ENCODE measurements around the gene S100A2.

Gene S100A2

GRCh38 chr1:153565529-153566374, at the start of gene S100A2:
Gene S100A2, minus strand, starts transcription at chr1:153565844. Its CDS starts 1,967 bp downstream, at chr1:153563877.
- DNase-seq, result peak in 1 of 56 donors; percentile 61

GRCh38 chr1:153615406-153615805, 49.8 kb upstream of the S100A2 start:
- DNase-seq, result no peak

GRCh38 chr1:153614906-153615305, 49.3 kb upstream of the S100A2 start:
- DNase-seq, result no peak

GRCh38 chr1:153614189-153614900, 48.7 kb upstream of the S100A2 start:
- DNase-seq, result no peak

- no peak for DNase-seq
Measured at GRCh38 chr1:153613406-153613805, 47.8 kb upstream of the S100A2 start.

- peak in 23 of 56 donors; percentile 11 to 65 (median 26) for DNase-seq
Measured at GRCh38 chr1:153612755-153613331, 47.2 kb upstream of the S100A2 start, which contains the start of gene S100A16. Gene S100A16, minus strand, starts transcription at chr1:153613137. Its CDS starts 4,986 bp downstream, at chr1:153608151.

GRCh38 chr1:153612111-153612754, 46.6 kb upstream of the S100A2 start:
- DNase-seq, result peak in 2 of 56 donors; percentile 19 to 25

GRCh38 chr1:153611356-153611755, 45.7 kb upstream of the S100A2 start:
- DNase-seq, result no peak

- no peak for DNase-seq
Measured at GRCh38 chr1:153610811-153611301, 45.2 kb upstream of the S100A2 start.

GRCh38 chr1:153610334-153610733, 44.7 kb upstream of the S100A2 start:
- DNase-seq, result no peak

GRCh38 chr1:153609585-153609907, 43.9 kb upstream of the S100A2 start:
- no peak for DNase-seq

GRCh38 chr1:153608742-153609584, 43.3 kb upstream of the S100A2 start:
- peak in 45 of 56 donors; percentile 10 to 95 (median 54) for DNase-seq

- DNase-seq, result no peak
Measured at GRCh38 chr1:153608089-153608682, 42.5 kb upstream of the S100A2 start.

- no peak for DNase-seq
Measured at GRCh38 chr1:153607381-153607780, 41.7 kb upstream of the S100A2 start.

- DNase-seq, result no peak
Measured at GRCh38 chr1:153606194-153606593, 40.5 kb upstream of the S100A2 start.

- no peak for DNase-seq
Measured at GRCh38 chr1:153602749-153603148, 37.1 kb upstream of the S100A2 start.

- DNase-seq, result no peak
Measured at GRCh38 chr1:153599847-153600246, 34.2 kb upstream of the S100A2 start.

- peak in 4 of 56 donors; percentile 7 to 25 (median 18) for DNase-seq
Measured at GRCh38 chr1:153598309-153599172, 32.9 kb upstream of the S100A2 start.

GRCh38 chr1:153597206-153597605, 31.6 kb upstream of the S100A2 start:
- no peak for DNase-seq
